ENCODE results near the gene SP140L.
"Not testable (repeated sequence)": the region's sequence is repeated elsewhere in the genome, so short reads cannot be mapped to it uniquely, and the experiment has no call there.

Gene SP140L

DNA sequence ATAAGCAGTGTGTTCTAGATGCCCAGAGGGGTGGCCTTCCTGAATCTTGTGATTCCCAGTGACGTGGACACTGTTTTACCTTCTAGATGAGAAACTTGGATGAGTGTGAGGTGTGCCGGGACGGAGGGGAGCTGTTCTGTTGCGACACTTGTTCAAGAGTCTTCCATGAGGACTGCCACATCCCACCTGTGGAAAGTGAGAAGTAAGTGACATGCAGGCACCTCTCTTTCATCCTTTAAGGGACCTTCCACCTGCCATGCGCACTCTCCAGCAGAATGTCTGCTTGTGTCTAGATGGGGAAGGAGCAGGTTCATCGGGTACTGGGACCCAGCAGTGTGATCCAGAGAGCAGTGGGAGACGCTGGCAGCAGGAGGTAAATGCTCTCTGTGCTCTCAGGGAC is 73.0 kb downstream of the SP140L start:
- Histone ChIP-seq H3K4me1 (ENCODE audit: insufficient read depth, low read length) (no peaks in the 10 kb centered on the region), H3K27me3 (ENCODE audit: insufficient read depth, low read length) (no peaks in the 10 kb centered on the region), H3K36me3 (ENCODE audit: insufficient read depth, low read depth, low read length) (no peaks in the 10 kb centered on the region), H3K9ac (ENCODE audit: low read depth, low read length) (no peak overlapping the region), H3K27ac (ENCODE audit: low read length) (no peak overlapping the region), H3K4me3 (ENCODE audit: low read length) (no peak overlapping the region), H3K9me3 (ENCODE audit: insufficient read depth, low read depth, low read length) (no peaks in the 10 kb centered on the region)

DNA sequence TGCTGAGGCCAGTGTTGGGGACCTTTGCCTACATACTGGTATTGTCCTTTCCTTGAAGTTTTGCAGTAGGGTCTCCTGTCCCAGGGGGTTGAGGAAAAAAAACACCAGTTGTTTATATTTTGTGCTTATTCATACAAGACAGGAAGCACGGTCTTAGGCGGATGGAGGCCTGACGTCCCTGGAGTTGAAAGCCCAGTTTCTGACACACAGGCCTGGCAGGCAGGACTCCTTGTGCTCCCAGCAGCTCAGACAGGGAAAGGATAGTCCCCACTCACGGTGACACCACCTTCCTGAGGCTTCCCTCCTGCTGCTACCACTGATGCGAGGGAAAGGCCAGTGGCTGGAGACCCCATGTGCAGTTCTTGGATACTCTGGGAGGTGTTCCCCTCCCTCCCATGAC is 73.5 kb downstream of the SP140L start:
- H3K36me3 ChIP-seq (ENCODE audit: insufficient read depth, low read depth, low read length) = no peaks in the 10 kb centered on the region
- no peak overlapping the region for H3K9ac ChIP-seq (ENCODE audit: low read depth, low read length)
- no peaks in the 10 kb centered on the region for H3K27me3 ChIP-seq (ENCODE audit: insufficient read depth, low read length)
- H3K9me3 ChIP-seq (ENCODE audit: insufficient read depth, low read depth, low read length) = no peaks in the 10 kb centered on the region
- H3K27ac ChIP-seq (ENCODE audit: low read length) = no peak overlapping the region
- no peak overlapping the region for H3K4me3 ChIP-seq (ENCODE audit: low read length)
- H3K4me1 ChIP-seq (ENCODE audit: insufficient read depth, low read length) = no peaks in the 10 kb centered on the region

DNA sequence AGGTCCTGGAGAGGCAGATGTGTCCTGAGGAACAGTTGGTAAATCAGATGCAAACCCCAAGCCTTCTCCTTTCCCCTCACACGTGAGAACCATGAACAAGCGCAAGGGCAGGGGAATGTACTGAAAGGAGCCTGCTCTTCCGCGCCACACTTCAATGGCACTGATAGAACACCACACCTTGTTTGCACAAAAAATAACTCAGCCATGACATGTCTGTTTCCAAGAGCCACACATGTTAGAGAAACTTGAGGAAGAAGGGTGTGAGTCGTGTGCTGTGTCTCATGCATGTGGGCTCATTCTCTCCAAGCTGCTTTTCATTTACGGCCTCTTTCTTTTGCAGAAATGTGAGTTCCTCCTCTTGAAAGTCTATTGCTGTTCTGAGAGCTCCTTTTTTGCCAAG is 74.0 kb downstream of the SP140L start:
- H3K4me3 ChIP-seq (ENCODE audit: low read length); H3K4me1 ChIP-seq (ENCODE audit: insufficient read depth, low read length); H3K27ac ChIP-seq (ENCODE audit: low read length); H3K9ac ChIP-seq (ENCODE audit: low read depth, low read length); H3K36me3 ChIP-seq (ENCODE audit: insufficient read depth, low read depth, low read length); H3K9me3 ChIP-seq (ENCODE audit: insufficient read depth, low read depth, low read length); H3K27me3 ChIP-seq (ENCODE audit: insufficient read depth, low read length): not testable (repeated sequence)

DNA sequence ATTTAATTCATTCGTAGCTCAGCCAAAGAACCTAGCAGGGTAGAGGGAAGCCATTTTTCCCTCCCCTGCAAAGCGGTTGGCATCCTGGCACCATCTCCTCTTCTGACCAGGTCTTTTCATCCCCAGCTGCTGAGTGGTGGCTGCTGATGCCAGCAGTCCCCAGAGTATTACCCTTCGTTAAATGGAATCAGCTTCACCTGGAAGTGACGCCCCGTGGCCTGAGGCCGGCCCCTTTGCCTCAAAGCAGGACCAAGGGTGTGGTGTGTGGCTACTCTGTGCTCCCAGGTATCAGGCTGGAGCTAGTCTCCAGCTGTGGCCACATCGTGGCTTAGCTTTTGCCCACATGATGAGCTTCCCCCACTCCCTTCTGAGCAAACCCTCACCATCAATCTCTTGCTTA is 76.8 kb downstream of the SP140L start:
- Histone ChIP-seq H3K36me3 (ENCODE audit: insufficient read depth, low read depth, low read length) (no peaks in the 10 kb centered on the region), H3K4me1 (ENCODE audit: insufficient read depth, low read length) (no peaks in the 10 kb centered on the region), H3K4me3 (ENCODE audit: low read length) (no peak overlapping the region), H3K27ac (ENCODE audit: low read length) (no peak overlapping the region), H3K27me3 (ENCODE audit: insufficient read depth, low read length) (no peaks in the 10 kb centered on the region; the same call in 1 of the 2 replicates), H3K9me3 (ENCODE audit: insufficient read depth, low read depth, low read length) (no peaks in the 10 kb centered on the region), H3K9ac (ENCODE audit: low read depth, low read length) (no peak overlapping the region)

DNA sequence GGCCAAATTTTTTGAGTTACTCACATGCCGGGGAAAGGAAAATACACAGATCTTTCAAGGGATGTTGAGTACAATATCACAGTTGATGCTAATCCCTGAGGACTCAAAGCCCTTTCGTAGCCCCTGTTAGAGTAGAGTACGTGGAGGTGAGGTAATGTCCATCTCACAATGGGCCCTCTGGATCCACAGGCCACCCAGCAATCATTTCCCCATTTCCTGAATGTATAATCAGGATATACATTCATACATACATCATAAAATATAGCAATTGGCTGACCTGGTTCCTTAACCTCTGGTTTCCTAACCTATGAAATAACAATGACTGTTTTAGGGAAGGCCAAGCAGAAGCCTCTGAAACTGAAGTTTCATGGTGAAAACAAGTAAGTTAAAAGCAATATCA is 78.8 kb downstream of the SP140L start:
- Histone ChIP-seq H3K9me3 (ENCODE audit: insufficient read depth, low read depth, low read length) (no peaks in the 10 kb centered on the region), H3K9ac (ENCODE audit: low read depth, low read length) (no peak overlapping the region), H3K27ac (ENCODE audit: low read length) (no peak overlapping the region), H3K4me1 (ENCODE audit: insufficient read depth, low read length) (no peaks in the 10 kb centered on the region), H3K36me3 (ENCODE audit: insufficient read depth, low read depth, low read length) (no peaks in the 10 kb centered on the region), H3K4me3 (ENCODE audit: low read length) (no peak overlapping the region), H3K27me3 (ENCODE audit: insufficient read depth, low read length) (peaks cover 12% of the 10 kb centered on the region)

DNA sequence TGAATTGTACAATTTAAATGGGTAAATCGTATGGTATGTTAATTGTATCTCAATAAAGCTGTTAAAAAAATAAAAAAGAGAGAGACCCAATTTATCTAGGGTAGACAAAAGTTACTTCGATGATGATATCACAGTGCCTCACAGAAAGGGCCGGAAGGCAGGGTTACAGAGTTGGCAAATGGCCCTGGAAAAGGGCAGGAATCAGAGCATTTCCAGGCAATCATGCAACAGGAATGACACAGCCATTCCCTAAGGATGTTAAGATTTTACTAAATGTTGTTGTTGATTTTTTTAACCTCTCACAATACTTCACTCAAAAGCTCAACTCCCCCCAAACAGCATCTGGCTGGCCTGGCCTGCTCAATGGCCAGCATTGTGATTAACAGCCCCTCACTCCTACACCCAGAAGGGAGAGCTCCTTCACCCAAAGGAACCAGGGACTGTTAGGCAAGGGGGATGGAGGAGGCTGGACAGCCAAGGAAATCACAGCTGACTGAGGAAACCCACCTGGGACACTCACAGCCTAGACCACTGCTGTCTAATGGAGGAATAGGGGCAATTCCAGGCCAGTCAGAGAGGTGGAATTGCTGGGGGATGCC is 81.3 kb downstream of the SP140L start:
- no peak overlapping the region for H3K27ac ChIP-seq (ENCODE audit: low read length)
- H3K36me3 ChIP-seq (ENCODE audit: insufficient read depth, low read depth, low read length) = no peaks in the 10 kb centered on the region
- H3K9me3 ChIP-seq (ENCODE audit: insufficient read depth, low read depth, low read length) = no peaks in the 10 kb centered on the region
- no peak overlapping the region for H3K4me3 ChIP-seq (ENCODE audit: low read length)
- no peaks in the 10 kb centered on the region; the same call in 1 of the 2 replicates for H3K4me1 ChIP-seq (ENCODE audit: insufficient read depth, low read length)
- peaks cover 36% of the 10 kb centered on the region for H3K27me3 ChIP-seq (ENCODE audit: insufficient read depth, low read length)
- H3K9ac ChIP-seq (ENCODE audit: low read depth, low read length) = no peak overlapping the region

DNA sequence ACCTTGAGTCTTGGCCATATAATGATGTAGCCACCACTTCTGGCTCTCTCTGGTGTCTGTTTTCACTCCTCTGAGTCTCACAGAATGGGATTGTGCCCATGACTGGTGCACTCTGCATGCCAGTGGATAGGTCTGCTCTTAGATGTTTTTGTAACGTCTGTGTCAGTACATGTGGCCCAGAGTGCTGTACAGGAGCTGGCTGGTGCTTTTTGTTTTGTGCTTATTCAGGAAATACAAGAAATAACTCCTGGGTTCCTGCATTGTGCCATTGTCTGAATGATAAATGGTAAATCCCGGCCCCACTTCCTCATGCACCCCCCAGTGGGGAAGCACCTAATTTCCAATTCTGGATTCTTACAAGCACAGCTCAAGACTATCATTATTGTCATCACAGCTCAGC is 82.3 kb downstream of the SP140L start:
- not testable (repeated sequence) for H3K27ac ChIP-seq (ENCODE audit: low read length); H3K4me3 ChIP-seq (ENCODE audit: low read length)

DNA sequence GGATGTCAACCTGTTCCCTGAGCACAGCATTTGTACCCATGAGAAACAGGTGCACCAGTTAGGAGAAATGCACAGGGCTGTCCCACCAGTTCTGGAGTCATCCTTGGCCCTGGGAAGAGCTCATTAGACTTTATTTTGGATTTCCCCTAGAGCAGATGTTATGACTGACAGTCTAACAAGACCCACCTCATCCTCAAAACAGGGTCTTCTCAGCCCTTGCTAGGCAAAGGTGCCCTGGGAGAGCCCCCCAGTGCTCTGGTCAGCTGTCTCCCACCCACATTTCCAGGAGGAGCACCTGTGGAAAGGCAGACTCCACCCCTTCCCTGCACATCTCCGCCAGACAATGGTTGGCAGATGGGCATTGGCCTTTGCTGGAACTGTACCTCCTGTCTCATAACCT is 83.3 kb downstream of the SP140L start:
- Histone ChIP-seq H3K4me1 (ENCODE audit: insufficient read depth, low read length) (no peaks in the 10 kb centered on the region; the same call in 1 of the 2 replicates), H3K36me3 (ENCODE audit: insufficient read depth, low read depth, low read length) (no peaks in the 10 kb centered on the region), H3K27me3 (ENCODE audit: insufficient read depth, low read length) (peaks cover 36% of the 10 kb centered on the region), H3K9ac (ENCODE audit: low read depth, low read length) (no peak overlapping the region), H3K27ac (ENCODE audit: low read length) (no peak overlapping the region), H3K4me3 (ENCODE audit: low read length) (no peak overlapping the region), H3K9me3 (ENCODE audit: insufficient read depth, low read depth, low read length) (no peaks in the 10 kb centered on the region)

More for the DNA sequence above, 82.3 kb downstream of the SP140L start:
- H3K4me1 ChIP-seq (ENCODE audit: insufficient read depth, low read length); H3K9me3 ChIP-seq (ENCODE audit: insufficient read depth, low read depth, low read length); H3K36me3 ChIP-seq (ENCODE audit: insufficient read depth, low read depth, low read length); H3K9ac ChIP-seq (ENCODE audit: low read depth, low read length): not testable (repeated sequence)
- peaks cover 36% of the 10 kb centered on the region for H3K27me3 ChIP-seq (ENCODE audit: insufficient read depth, low read length)

DNA sequence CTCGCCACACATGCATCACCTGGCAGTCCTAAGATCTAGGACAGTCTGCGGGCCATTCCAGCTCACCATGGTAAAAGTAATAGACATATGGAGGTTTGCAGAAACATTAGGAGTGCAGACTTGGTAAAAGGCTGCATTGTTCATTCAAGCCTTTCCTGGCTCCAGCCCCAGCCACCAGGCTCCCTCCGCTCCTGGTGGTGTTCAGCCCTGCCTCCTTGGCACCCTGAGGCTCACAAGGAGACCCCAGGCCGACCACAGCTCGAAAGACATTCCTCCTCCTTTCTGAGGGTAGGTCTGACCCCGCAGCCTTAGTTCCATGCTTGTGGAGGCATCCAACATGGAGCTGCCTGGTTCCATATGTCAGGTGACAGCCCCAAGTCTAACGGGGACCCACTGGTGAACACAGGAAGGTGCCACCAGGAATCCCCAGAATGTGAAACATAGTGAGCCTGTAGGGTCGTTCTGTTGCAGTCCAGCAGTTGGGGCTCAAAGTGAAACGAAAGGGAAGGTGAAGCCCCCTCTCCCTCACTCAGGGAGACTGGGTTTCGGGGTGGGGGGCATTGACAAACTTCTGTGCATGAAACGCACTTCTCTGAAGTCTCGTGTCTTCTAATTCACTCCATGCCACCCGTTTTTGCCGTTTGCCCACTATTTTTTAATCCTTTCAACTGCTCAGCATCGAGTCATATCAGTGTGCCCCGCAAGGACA is 84.0 kb downstream of the SP140L start:
- H3K36me3 ChIP-seq (ENCODE audit: insufficient read depth, low read depth, low read length) = no peaks in the 10 kb centered on the region
- no peaks in the 10 kb centered on the region; the same call in 1 of the 2 replicates for H3K4me1 ChIP-seq (ENCODE audit: insufficient read depth, low read length)
- peak overlapping the region; percentile 77; the same call in 1 of the 2 replicates for H3K4me3 ChIP-seq (ENCODE audit: low read length)
- no peaks in the 10 kb centered on the region for H3K9me3 ChIP-seq (ENCODE audit: insufficient read depth, low read depth, low read length)
- peaks cover 36% of the 10 kb centered on the region for H3K27me3 ChIP-seq (ENCODE audit: insufficient read depth, low read length)
- H3K9ac ChIP-seq (ENCODE audit: low read depth, low read length) = no peak overlapping the region
- no peak overlapping the region for H3K27ac ChIP-seq (ENCODE audit: low read length)

DNA sequence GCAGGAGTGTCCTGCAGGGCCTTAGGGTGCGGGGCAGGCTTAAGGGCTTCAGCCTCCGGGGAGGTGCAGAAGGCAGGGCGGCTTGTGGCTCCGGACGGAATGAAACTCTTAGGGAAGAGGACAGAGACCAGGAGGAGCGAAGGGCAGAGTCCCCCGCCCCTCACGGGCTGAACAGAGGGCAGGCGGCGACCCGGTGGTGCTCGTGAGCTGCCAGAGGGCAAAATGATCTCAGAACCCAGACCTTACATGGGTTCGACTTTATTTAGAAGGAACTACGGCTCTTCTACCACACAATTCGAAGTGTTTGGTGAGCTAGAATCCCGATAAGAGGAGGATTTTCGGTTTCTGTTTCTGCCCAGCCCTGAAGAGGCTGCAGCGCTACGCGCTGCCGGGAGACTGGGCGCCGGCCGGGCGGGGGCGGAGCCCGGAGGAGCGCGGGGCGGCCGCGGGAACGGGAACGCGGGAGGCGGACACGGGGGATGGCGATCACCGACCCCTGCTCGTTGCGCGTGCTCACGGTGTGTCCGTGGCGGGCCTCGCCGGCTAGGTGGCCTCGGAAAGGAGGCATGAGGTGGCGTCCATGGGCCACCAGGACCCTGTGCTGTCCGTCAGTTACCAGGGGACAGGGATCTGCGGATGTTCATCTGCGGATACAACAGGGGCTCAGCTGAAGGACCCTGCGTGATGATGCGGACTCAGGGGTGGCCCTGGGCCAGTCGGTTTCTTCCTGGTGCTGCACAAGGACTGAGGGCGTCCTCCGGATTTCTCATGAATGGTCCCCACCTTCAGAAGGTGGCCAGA is 84.8 kb downstream of the SP140L start:
- Histone ChIP-seq H3K36me3 (ENCODE audit: insufficient read depth, low read depth, low read length) (no peaks in the 10 kb centered on the region), H3K27ac (ENCODE audit: low read length) (no peak overlapping the region), H3K9me3 (ENCODE audit: insufficient read depth, low read depth, low read length) (no peaks in the 10 kb centered on the region), H3K27me3 (ENCODE audit: insufficient read depth, low read length) (peaks cover 36% of the 10 kb centered on the region), H3K4me1 (ENCODE audit: insufficient read depth, low read length) (no peaks in the 10 kb centered on the region; the same call in 1 of the 2 replicates), H3K9ac (ENCODE audit: low read depth, low read length) (peak overlapping the region; percentile 59), H3K4me3 (ENCODE audit: low read length) (peak overlapping the region; percentile 77)

DNA sequence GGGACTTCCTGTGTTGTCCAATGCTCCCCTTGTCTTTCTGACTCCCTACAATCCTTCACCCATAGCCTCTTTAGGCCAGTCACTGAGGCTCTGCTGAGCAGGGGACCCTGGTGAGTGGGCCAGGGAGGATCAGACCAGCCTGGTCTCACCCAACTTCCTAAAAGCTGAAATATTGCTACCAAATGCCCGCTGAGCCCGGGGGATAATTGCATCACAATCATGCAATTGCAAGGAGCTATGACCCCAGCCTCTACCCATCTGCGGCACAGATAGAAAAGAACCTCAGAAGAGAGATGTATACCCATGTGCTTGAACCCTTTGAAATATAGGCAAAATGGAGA is 85.3 kb downstream of the SP140L start:
- no peak overlapping the region for H3K27ac ChIP-seq (ENCODE audit: low read length)

More for the DNA sequence above, 85.3 kb downstream of the SP140L start:
- Histone ChIP-seq H3K9me3 (ENCODE audit: insufficient read depth, low read depth, low read length) (no peaks in the 10 kb centered on the region), H3K4me1 (ENCODE audit: insufficient read depth, low read length) (no peaks in the 10 kb centered on the region; the same call in 1 of the 2 replicates), H3K36me3 (ENCODE audit: insufficient read depth, low read depth, low read length) (no peaks in the 10 kb centered on the region), H3K9ac (ENCODE audit: low read depth, low read length) (peak overlapping the region; percentile 59; the same call in 1 of the 2 replicates), H3K4me3 (ENCODE audit: low read length) (peak overlapping the region; percentile 77; the same call in 1 of the 2 replicates), H3K27me3 (ENCODE audit: insufficient read depth, low read length) (peaks cover 36% of the 10 kb centered on the region)

Measured in iPS-20b (cell line).